Heart right ventricle (tissue), 16 donors: ENCODE results near the gene USP24. TPM values are rescaled to one million over a fixed set of nuclear protein-coding genes. Genes with fewer than 3 reads are reported as not detected.

ENCODE experiments used
- ATAC-seq, 8 donors: fragments of 200-7000 bp; cut with Tn5 transposase; one replicate each; pipeline ENCODE4 v1.9.1; 2020; ENCODE audit warnings: mild to moderate bottlenecking in 8 of 8, moderate library complexity in 8 of 8, moderate number of reproducible peaks in 1 of 8
- DNase-seq, 2 donors: peaks; one replicate each; pipeline ENCODE4 v3.0.0-alpha.2; 2020
- H3K27ac ChIP-seq, 10 donors: fragments of 200-600 bp; sonication (generic) in 2 of 10; one replicate each; pipeline versions ENCODE4 v1.5.0 to v1.8.0; 2020 to 2022; ENCODE audit warnings: mild to moderate bottlenecking in 3 of 10
- H3K27me3 ChIP-seq, 7 donors: fragments of 200-600 bp; one replicate each; pipeline ENCODE4 v1.8.0; 2021 to 2022; ENCODE audit warnings: mild to moderate bottlenecking in 2 of 7
- H3K36me3 ChIP-seq, 9 donors: fragments of 200-600 bp; sonication (generic) in 1 of 9; one replicate each; pipeline versions ENCODE4 v1.5.0 to v1.8.0; 2020 to 2022; ENCODE audit warnings: mild to moderate bottlenecking in 2 of 9
- H3K4me1 ChIP-seq, 9 donors: fragments of 200-600 bp; sonication (generic) in 1 of 9; one replicate each; pipeline versions ENCODE4 v1.5.0 to v1.8.0; 2020 to 2022; ENCODE audit warnings: mild to moderate bottlenecking in 4 of 9
- H3K4me3 ChIP-seq, 10 donors: fragments of 200-600 bp; sonication (generic) in 2 of 10; one replicate each; pipeline versions ENCODE4 v1.5.0 to v1.8.0; 2020 to 2022; ENCODE audit warnings: mild to moderate bottlenecking in 7 of 10, moderate library complexity in 2 of 10
- H3K9me3 ChIP-seq, 11 donors: fragments of 200-600 bp in 10 of 11; sonication (generic) in 2 of 11; one replicate each; pipeline versions ENCODE4 v1.5.0 to v1.8.0; 2013 to 2022; ENCODE audit warnings: mild to moderate bottlenecking in 2 of 11, control low read depth in 1 of 11, moderate library complexity in 1 of 11
- WGBS, 2 donors: extraction: QIAGEN DNeasy Blood & Tissue Kit; methylation state at CpG; one replicate each; pipeline ENCODE4 v1.1.7; 2013; ENCODE audit warnings: inconsistent platforms in 1 of 2; 5-methylcytosine and 5-hydroxymethylcytosine counted together
- intact Hi-C, 10 donors: fragments of 100-400 bp; cut with DNase I; formaldehyde crosslinking; loops; one replicate each; pipeline versions ENCODE4 v1.11.1 to v1.14.2; 2022
- polyA plus RNA-seq, 2 donors: library from polyadenylated mRNA; stranded (reverse); fragments of 200-250 nt; gene quantifications; one replicate each; pipeline ENCODE4 v1.2.3, GENCODE V29; 2013
- total RNA-seq, 10 donors: library from RNA; stranded (reverse); fragmentation: NEBNext Ultra II Directional in 3 of 10; extraction: Animal tissue kit (Norgen Biotek cat#: 25700) in 3 of 10; gene quantifications; one replicate each; pipeline versions ENCODE4 v1.2.1 to v1.2.4, GENCODE V29; 2021 to 2023
- TF ChIP-seq, protein P1 (sequence below), 9 donors: fragments of 200-600 bp; sonication (generic) in 2 of 9; IDR thresholded peaks; one replicate each; pipeline versions ENCODE4 v1.5.0 to v1.8.0; 2021 to 2022; ENCODE audit warnings: antibody characterized with exemption in 9 of 9, mild to moderate bottlenecking in 5 of 9, moderate library complexity in 1 of 9
- donor health status: Arrhythmogenic right ventricular cardiomyopathy.
- donor health status: ischemic (EF 13 %, LVEDD 7.1; RV severe dilation, severe dysfunction).
- donor health status: healthy with polysubstance abuse.
- donor health status: DM: no; HTN: yes; CAD: no.
- donor health status: DM: no; HTN: no; CAD: no.
- donor health status: ischemic (EF 25% LVEDD 6.9; RV normal size, moderate dysfunction).
- donor health status: ischemic (EF 25% LVEDD 5.7; RV mildly dilated, moderate dysfunction).
- donor health status: healthy.
- donor health status: DM: yes; HTN: yes; CAD: no.
- donor health status: Ischemic cardiomyopathy.
- donor health status: ischemic (EF 35%, LVEDD 5.7; RV mildly dilated, moderate dysfunction).
- donor health status: nonischemic (EF 11% LVEDD 7.7; RV severe dilation, severe dysfunction).
- donor health status: DM: yes; HTN: yes; CAD: no.
- donor health status: PGD.
- donor health status: ischemic (EF 29% LVEDD 5.4; RV normal size, mild dysfunction).
- donor health status: nonischemic (EF 23%, LVEDD 6.1; RV moderate dilation, normal function).

Gene USP24
- total and polyA plus RNA-seq, 12 donors = 7.1 to 49.7 (median 41.3) TPM

DNA sequence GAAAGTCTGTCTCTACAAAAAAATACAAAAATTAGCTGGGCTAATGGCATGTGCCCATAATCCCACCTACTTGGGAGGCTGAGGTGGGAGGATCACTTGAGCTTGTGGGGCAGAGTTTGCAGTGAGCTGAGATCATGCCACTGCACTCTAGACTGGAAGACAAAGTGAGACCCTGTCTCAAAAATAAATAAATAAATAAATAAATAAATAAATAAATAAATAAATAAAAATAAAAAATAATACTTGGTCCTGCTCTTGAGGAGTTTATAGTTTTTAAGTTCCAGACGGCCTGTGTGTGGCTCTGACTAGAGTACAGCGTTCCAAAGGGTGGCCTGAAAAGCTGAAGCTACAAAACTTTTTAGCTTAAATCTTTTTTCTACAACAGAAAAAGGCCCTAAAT, 140.7 kb downstream of the USP24 start:
- intact Hi-C loops = no loop called here
- Histone ChIP-seq H3K27ac (no peak overlapping the region), H3K27me3 (no peaks in the 10 kb centered on the region), H3K36me3 (peaks cover 0 to 100% (median 70%) of the 10 kb centered on the region in 9 donors), H3K9me3 (no peaks in the 10 kb centered on the region), H3K4me3 (no peak overlapping the region), H3K4me1 (peaks cover 0 to 17% (median 3%) of the 10 kb centered on the region in 9 donors)
- ATAC-seq (no peak), DNase-seq (no peak)
- 75 to 100% methylated on average over 2 of the region's 2 CpGs for WGBS, 2 donors
- TF ChIP-seq, protein P1, sequence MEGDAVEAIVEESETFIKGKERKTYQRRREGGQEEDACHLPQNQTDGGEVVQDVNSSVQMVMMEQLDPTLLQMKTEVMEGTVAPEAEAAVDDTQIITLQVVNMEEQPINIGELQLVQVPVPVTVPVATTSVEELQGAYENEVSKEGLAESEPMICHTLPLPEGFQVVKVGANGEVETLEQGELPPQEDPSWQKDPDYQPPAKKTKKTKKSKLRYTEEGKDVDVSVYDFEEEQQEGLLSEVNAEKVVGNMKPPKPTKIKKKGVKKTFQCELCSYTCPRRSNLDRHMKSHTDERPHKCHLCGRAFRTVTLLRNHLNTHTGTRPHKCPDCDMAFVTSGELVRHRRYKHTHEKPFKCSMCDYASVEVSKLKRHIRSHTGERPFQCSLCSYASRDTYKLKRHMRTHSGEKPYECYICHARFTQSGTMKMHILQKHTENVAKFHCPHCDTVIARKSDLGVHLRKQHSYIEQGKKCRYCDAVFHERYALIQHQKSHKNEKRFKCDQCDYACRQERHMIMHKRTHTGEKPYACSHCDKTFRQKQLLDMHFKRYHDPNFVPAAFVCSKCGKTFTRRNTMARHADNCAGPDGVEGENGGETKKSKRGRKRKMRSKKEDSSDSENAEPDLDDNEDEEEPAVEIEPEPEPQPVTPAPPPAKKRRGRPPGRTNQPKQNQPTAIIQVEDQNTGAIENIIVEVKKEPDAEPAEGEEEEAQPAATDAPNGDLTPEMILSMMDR (IDR thresholded peaks at IDR 0.05) = no peak

DNA sequence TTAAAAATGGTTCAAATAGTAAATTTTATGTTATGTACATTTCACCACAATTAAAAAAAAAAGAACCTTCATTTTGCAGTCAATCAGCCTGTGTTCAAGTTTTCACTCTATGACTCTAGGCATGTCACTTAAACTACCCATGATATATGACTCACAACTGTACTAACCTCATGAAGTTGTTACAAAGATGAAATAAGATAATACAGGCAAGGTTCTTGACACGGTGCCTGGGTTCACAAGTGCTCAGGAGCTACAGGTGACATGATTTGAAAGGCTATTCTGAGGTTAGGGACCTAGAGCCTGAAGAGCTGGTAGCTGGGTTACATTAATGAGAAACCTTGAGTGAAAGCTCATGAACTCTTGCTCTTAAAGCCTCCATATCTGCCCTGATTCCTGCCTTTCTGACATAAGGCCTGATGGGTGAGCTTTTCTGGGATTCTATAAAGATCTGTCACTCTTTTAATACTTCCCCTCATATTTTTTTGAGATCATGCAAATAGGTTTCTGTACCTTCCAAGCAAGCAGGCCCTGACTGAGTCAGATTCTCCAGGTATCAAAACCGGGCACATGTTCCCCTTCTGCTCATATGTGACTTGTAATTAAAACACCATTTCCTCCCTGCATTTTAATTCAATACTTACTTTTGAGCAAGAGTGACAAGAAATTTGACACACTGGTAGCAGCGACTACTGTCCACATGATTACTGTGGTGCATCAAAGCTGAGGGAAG, 141.8 kb downstream of the USP24 start:
- H3K4me1 ChIP-seq = peaks cover 0 to 18% (median 4%) of the 10 kb centered on the region in 9 donors
- peaks cover 0 to 100% (median 67%) of the 10 kb centered on the region in 9 donors for H3K36me3 ChIP-seq
- intact Hi-C loops = no loop called here
- no peaks in the 10 kb centered on the region for H3K27me3 ChIP-seq
- WGBS, 2 donors = 92% methylated on average over 3 of the region's 3 CpGs
- H3K4me3 ChIP-seq = no peak overlapping the region
- no peak overlapping the region for H3K27ac ChIP-seq
- ATAC-seq = no peak
- no peak for DNase-seq
- H3K9me3 ChIP-seq = no peaks in the 10 kb centered on the region
- TF ChIP-seq, protein P1 (IDR thresholded peaks at IDR 0.05) = no peak

DNA sequence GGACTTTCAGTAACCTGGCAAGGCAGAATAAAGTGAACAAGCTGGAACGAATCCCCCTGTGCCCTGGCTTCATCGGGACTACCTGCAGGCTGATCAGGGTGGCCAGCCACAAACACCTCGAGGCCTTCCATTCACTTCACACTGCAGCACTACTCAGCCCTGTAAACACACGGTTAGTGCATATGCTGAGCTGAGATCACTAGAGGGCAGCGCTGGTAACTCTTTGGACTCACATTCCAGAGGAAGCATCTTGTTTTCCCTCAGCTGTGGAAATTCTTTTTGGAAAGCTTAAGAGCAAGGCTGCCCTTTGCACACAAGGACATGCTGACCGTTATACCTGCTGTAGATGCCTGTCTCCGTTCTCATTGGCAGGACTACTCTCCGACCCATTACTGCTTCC, 143.7 kb downstream of the USP24 start:
- Histone ChIP-seq H3K9me3 (no peaks in the 10 kb centered on the region), H3K27ac (peak overlapping the region in 4 of 10 donors; percentile 20 to 44 (median 34)), H3K27me3 (no peaks in the 10 kb centered on the region), H3K4me1 (peaks cover 0 to 35% (median 16%) of the 10 kb centered on the region in 9 donors), H3K4me3 (no peak overlapping the region), H3K36me3 (peaks cover 0 to 100% (median 52%) of the 10 kb centered on the region in 9 donors)
- DNase-seq = no peak
- ATAC-seq = peak; percentile 32 to 60 (median 46)
- TF ChIP-seq, protein P1 (IDR thresholded peaks at IDR 0.05) = peak in 5 of 9 donors; percentile 25 to 44 (median 41)
- intact Hi-C loops = no loop called here
- WGBS, 2 donors = 40 to 48% methylated on average over 8 of the region's 8 CpGs

DNA sequence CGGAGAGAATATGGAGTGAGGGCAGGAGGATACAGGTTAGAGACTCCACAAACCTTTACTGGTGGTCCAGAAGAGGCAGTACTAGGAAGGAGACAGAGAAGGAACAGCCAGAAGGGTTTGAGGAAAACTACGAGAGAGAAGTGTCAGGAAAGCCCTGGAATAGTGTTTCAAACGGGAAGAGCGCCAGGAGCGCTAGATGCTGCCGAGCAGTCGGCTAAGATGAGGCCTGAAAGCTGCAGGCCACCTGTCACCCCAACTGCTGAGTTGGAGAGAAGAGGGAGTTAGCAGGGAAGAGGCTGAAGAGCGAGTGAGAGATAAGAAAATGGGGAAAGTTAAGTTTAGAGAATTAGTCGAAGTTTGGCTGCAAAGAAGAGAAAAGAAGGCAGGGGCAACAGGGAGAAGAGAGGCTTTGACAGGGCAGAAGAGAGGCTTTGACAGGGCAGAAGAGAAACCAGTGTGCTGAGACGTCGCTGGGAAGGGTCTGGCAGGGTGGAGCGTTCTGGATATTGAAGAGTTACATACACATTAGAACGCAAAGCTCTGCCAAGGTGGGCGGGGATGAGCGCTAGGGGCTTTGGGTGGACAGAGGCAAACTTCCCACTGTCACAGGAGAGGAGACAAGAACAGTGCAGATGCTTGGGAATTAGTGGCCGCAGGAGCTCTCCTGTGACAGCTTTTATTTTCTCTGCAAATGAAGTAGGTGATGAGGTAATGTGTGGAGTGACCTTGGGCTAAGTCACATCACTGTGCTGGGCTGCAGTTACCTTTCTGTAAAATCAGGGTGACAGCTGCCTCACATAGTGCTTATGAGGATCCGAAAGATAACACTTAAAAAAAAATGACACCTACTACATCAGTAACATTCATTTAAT, 144.6 kb downstream of the USP24 start:
- Histone ChIP-seq H3K36me3 (peaks cover 0 to 98% (median 46%) of the 10 kb centered on the region in 9 donors), H3K4me1 (peaks cover 5 to 44% (median 24%) of the 10 kb centered on the region in 9 donors), H3K27ac (peak overlapping the region in 5 of 10 donors; percentile 12 to 44 (median 28)), H3K9me3 (no peaks in the 10 kb centered on the region), H3K4me3 (no peak overlapping the region), H3K27me3 (no peaks in the 10 kb centered on the region)
- TF ChIP-seq, protein P1 (IDR thresholded peaks at IDR 0.05) = no peak
- 59 to 63% methylated on average over 17 of the region's 17 CpGs for WGBS, 2 donors
- intact Hi-C loops = no loop called here
- no peak for DNase-seq
- peak in 4 of 8 donors; percentile 11 to 22 (median 14) for ATAC-seq
